Measurements from ENCODE around the gene JAK1. TPM values are rescaled to one million over a fixed set of nuclear protein-coding genes. Genes with fewer than 3 reads are reported as not detected.

Gene JAK1
- total RNA-seq, 1 experiment from 2014 or later: 44.1 TPM

- Histone ChIP-seq H3K9me2 (replicated peaks; ENCODE audit: low read length) (no peaks in the 10 kb centered on the region), H3K79me2 (ENCODE audit: low read length) (peaks cover 73% of the 10 kb centered on the region), H3K4me3 (ENCODE audit: low read length) (no peak overlapping the region), H3K27me3 (ENCODE audit: low read length) (no peaks in the 10 kb centered on the region), H3K9ac (ENCODE audit: low read length) (no peak overlapping the region), H3K9me3 (ENCODE audit: low read length) (no peaks in the 10 kb centered on the region), H3K4me1 (ENCODE audit: insufficient read depth, low read length) (peaks cover 36% of the 10 kb centered on the region), H3K4me2 (ENCODE audit: low read length) (no peak overlapping the region), H2AFZ (ENCODE audit: low read length) (no peak overlapping the region), H4K20me1 (ENCODE audit: low read length) (no peaks in the 10 kb centered on the region), H3F3A (ENCODE audit: low read length, unreplicated experiment) (peaks cover 15% of the 10 kb centered on the region), H3K27ac (ENCODE audit: low read length) (no peak overlapping the region), H3K36me3 (ENCODE audit: low read depth, low read length) (no peaks in the 10 kb centered on the region)
- no TSS peak for BruUV-seq (replicated peaks)
- intact Hi-C loops (cut with micrococcal nuclease): no loop called here
- ATAC-seq (no peak), DNase-seq (no peak)
- ChIA-PET POLR2A (ENCODE audit: unreplicated experiment) (no interaction called here), CTCF (no interaction called here)
- TF ChIP-seq CTCF (conservative IDR thresholded peaks at IDR 0.05; ENCODE audit: low read depth, low read length) (no peak), EZH2phosphoT487 (IDR thresholded peaks at IDR 0.05; ENCODE audit: borderline replicate concordance, low read length) (no peak), EZH2 (IDR thresholded peaks at IDR 0.05; ENCODE audit: low read length, unreplicated experiment) (no peak)
Measured at GRCh38 chr1:64901663-64902062, 64.7 kb downstream of the JAK1 start.

GRCh38 chr1:64900916-64901315 lies 65.4 kb downstream of the JAK1 start:
- Histone ChIP-seq H4K20me1 (ENCODE audit: low read length) (no peaks in the 10 kb centered on the region), H3F3A (ENCODE audit: low read length, unreplicated experiment) (peaks cover 15% of the 10 kb centered on the region), H3K4me1 (ENCODE audit: insufficient read depth, low read length) (peaks cover 34% of the 10 kb centered on the region), H3K9me2 (replicated peaks; ENCODE audit: low read length) (no peaks in the 10 kb centered on the region), H3K27me3 (ENCODE audit: low read length) (no peaks in the 10 kb centered on the region), H3K4me3 (ENCODE audit: low read length) (no peak overlapping the region), H2AFZ (ENCODE audit: low read length) (no peak overlapping the region), H3K4me2 (ENCODE audit: low read length) (no peak overlapping the region), H3K9me3 (ENCODE audit: low read length) (no peaks in the 10 kb centered on the region), H3K9ac (ENCODE audit: low read length) (no peak overlapping the region), H3K36me3 (ENCODE audit: low read depth, low read length) (no peaks in the 10 kb centered on the region), H3K27ac (ENCODE audit: low read length) (no peak overlapping the region), H3K79me2 (ENCODE audit: low read length) (peaks cover 75% of the 10 kb centered on the region)
- ATAC-seq (no peak), DNase-seq (no peak)
- CTCF ChIA-PET: no interaction called here
- no TSS peak for BruUV-seq (replicated peaks)
- TF ChIP-seq CTCF (conservative IDR thresholded peaks at IDR 0.05; ENCODE audit: low read depth, low read length): no peak
- no peak for TF ChIP-seq EZH2 (IDR thresholded peaks at IDR 0.05; ENCODE audit: low read length, unreplicated experiment)
- TF ChIP-seq EZH2phosphoT487 (IDR thresholded peaks at IDR 0.05; ENCODE audit: borderline replicate concordance, low read length): no peak
- intact Hi-C loops (cut with micrococcal nuclease): no loop called here
- POLR2A ChIA-PET (ENCODE audit: unreplicated experiment): no interaction called here

- Histone ChIP-seq H3K4me3 (ENCODE audit: low read length) (peak overlapping the region; percentile 39; the same call in 1 of the 2 replicates), H4K20me1 (ENCODE audit: low read length) (no peaks in the 10 kb centered on the region), H3K4me1 (ENCODE audit: insufficient read depth, low read length) (peaks cover 34% of the 10 kb centered on the region), H3K4me2 (ENCODE audit: low read length) (peak overlapping the region; percentile 71), H3K9me2 (replicated peaks; ENCODE audit: low read length) (no peaks in the 10 kb centered on the region), H3K79me2 (ENCODE audit: low read length) (peaks cover 74% of the 10 kb centered on the region), H3K27me3 (ENCODE audit: low read length) (no peaks in the 10 kb centered on the region), H3K9me3 (ENCODE audit: low read length) (no peaks in the 10 kb centered on the region), H3K27ac (ENCODE audit: low read length) (peak overlapping the region; percentile 97), H3K36me3 (ENCODE audit: low read depth, low read length) (no peaks in the 10 kb centered on the region), H2AFZ (ENCODE audit: low read length) (no peak overlapping the region), H3K9ac (ENCODE audit: low read length) (peak overlapping the region; percentile 90), H3F3A (ENCODE audit: low read length, unreplicated experiment) (peaks cover 15% of the 10 kb centered on the region)
- DNase-seq: peak; percentile 96
- intact Hi-C loops (cut with micrococcal nuclease): loop anchor here (1.0 to 2.0 kb wide), 2 partner anchors 18 to 67 kb away; no protein-coding TSS in a partner anchor
- ChIA-PET CTCF (interaction anchor here (1.2 kb wide), 1 partner anchor 122 kb away, joined by 3 read pairs; no protein-coding TSS in a partner anchor), POLR2A (ENCODE audit: unreplicated experiment) (interaction anchor here (0.5 to 1.1 kb wide), 5 partner anchors 20 to 553 kb away, joined by 3 to 9 read pairs (median 5); no protein-coding TSS in a partner anchor)
- ATAC-seq: peak; percentile 97
- BruUV-seq (replicated peaks): no TSS peak
- TF ChIP-seq EZH2 (IDR thresholded peaks at IDR 0.05; ENCODE audit: low read length, unreplicated experiment) (no peak), CTCF (conservative IDR thresholded peaks at IDR 0.05; ENCODE audit: low read depth, low read length) (no peak), EZH2phosphoT487 (IDR thresholded peaks at IDR 0.05; ENCODE audit: borderline replicate concordance, low read length) (no peak)
Measured at GRCh38 chr1:64898107-64898861, 68.1 kb downstream of the JAK1 start.

All from PC-3 (cell line).